GM20431 (cell line): ENCODE data around the gene C3orf18.

Experiments
- in situ Hi-C: fragments of 300-500 bp; cut with MseI, MboI; formaldehyde crosslinking; loops from one replicate; pipeline ENCODE4 v1.15.0; 2020; ENCODE audit warnings: low sequenced_read_pairs; ENCODE audit not compliant: unreplicated experiment

Gene C3orf18

GRCh38 chr3:50567386-50568167, at the start of gene C3orf18:
Gene C3orf18, minus strand, starts transcription at chr3:50567747. Its CDS starts 2,048 bp downstream, at chr3:50565699.
- in situ Hi-C loops: no loop called here

- in situ Hi-C loops: loop anchor here (10.0 kb wide), 2 partner anchors 92 to 758 kb away; no protein-coding TSS in a partner anchor
Observed at GRCh38 chr3:50616770-50617095, 49.2 kb upstream of the C3orf18 start.

GRCh38 chr3:50616003-50616769, 48.6 kb upstream of the C3orf18 start:
- in situ Hi-C loops: loop anchor here (10.0 kb wide), 2 partner anchors 91 to 759 kb away; no protein-coding TSS in a partner anchor

GRCh38 chr3:50615190-50615589, 47.6 kb upstream of the C3orf18 start:
- in situ Hi-C loops: loop anchor here (10.0 kb wide), 2 partner anchors 90 to 760 kb away; no protein-coding TSS in a partner anchor

GRCh38 chr3:50612970-50613846, 45.7 kb upstream of the C3orf18 start:
- in situ Hi-C loops: loop anchor here (10.0 kb wide), 2 partner anchors 88 to 762 kb away; no protein-coding TSS in a partner anchor

DNA sequence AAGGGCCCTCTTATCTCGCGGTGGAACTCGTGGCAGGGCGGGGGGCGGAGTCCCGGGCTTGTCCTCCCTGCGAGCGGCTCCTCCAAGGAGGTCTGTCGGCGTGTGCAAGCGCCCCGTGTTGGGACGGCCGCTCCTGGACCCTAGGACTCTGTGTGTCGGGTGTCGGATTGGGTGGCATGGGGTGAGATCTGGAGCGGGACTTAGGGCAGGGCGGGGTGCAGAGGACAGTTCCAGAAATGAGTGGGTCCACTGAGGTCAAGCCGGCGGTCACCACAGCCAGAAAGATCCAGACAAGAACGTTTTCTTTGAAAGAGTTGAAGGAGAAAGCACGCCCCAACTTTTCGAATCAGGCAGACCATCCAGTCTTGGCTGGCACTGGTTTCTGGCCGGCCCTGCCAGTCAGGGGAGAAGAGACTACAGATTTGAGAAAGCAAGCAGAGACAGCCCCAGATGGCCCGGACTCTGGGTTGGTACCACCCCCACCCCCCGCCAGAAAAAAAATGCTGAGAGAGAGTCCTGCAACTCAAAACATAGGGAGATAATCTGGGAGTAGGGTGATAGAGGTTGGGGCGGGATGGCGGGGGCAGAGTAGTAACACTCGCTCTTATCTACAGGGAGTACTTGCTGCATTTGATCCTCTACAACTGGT, 44.8 kb upstream of the C3orf18 start:
- in situ Hi-C loops: loop anchor here (10.0 kb wide), 2 partner anchors 88 to 762 kb away; no protein-coding TSS in a partner anchor

DNA sequence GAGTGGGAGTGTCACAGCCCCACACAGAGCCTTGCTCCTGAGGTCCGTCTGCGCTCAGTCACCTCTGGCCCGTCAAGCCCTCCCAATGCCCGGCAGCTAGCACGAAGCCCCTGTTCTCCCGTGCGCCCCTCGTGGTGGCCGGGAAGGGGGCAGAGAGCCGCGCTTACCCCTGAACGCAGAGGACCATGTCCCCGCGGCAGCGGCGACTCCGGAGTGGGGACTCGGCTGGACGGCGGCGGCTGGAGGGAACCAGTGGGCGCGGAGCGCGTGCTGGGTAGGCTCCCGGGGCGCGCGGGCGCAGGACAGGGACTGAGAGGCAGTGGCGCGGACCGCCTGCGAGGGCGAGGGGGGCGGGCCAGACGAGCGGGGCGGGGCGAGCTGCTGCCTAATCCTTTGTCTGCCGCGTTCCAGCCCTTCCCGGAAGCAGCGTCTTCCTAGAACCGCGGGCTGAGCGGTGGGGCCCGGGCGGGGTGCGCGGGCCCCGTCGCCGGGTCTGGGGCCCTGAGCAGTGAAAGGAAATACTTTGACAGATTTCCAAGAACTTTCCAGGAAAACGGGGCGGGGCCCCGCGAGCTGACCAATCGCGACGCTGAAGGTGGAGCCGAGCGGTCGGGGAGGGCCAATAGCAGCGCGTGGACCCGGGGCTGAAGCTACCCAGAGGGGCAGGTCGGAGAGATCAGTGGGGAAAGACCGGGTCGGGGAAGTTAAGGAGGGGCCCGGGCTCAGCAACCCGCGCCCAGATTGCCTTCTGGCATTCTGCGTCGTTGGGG, 44.1 kb upstream of the C3orf18 start, which contains the start of gene CISH:
TSS of gene CISH (minus strand) at position 311 of the 770 bp plus-strand sequence. CDS start at position 187, 124 bp downstream.
- in situ Hi-C loops: loop anchor here (10.0 kb wide), 2 partner anchors 87 to 763 kb away; no protein-coding TSS in a partner anchor

- in situ Hi-C loops: loop anchor here (10.0 kb wide), 2 partner anchors 86 to 764 kb away; no protein-coding TSS in a partner anchor
Observed at GRCh38 chr3:50610992-50611463, 43.5 kb upstream of the C3orf18 start.

DNA sequence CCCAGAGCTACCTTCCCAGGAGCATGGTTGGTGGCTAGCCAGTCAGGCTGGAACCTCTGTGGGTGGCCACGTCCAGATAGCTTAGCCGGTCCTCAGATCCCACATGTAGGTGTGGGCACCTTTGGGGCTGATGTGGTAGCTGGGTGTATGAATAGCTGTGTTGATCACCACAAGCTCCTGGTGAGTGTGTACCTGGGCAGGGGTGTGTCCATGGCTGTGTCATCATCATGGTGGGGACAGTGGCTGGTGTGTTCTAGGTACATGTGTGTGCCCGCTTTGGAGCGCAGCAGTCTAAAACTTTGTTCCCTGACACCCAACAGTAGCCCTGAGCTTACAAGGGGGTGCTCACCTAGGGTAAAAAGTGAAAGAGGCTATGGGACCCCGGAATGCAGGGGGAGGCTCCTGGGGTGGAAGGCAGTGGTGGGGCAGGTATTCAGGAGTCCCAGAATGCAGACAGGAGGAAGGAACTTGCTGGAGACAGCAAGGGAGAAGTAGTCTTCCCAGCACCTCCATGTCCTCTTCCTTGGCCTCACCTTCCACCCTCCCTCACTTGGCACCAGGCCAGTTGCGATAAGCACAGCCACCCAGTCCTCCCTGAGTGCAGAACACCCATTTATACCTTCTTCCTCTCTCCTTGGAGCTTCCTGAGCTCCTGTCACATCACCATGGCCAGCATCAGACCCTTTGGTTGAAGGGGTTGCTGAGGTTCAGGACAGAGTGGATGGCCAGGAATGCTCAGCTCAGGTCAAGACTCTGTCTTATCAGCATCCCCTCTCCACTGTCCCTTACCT, 42.8 kb upstream of the C3orf18 start:
- in situ Hi-C loops: loop anchor here (10.0 kb wide), 2 partner anchors 86 to 764 kb away; no protein-coding TSS in a partner anchor

DNA sequence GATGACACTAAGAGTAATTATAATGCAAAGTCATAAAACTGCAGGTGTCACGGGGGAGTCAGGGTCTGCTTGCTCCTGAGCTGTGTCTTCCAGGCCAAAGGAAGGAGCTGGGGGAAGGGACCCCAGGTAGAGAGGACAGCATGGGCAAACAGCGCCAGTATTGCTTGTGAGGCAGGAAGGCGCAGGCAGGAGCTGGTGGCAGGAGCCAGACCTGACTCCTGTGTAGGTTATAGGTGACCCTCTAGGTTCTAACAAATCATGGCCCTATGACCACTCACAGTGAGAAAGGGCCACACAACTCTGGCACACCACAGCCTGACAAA, 42.2 kb upstream of the C3orf18 start:
- in situ Hi-C loops: loop anchor here (10.0 kb wide), 2 partner anchors 85 to 765 kb away; no protein-coding TSS in a partner anchor

- in situ Hi-C loops: no loop called here
Observed at GRCh38 chr3:50609071-50609762, 41.7 kb upstream of the C3orf18 start.

DNA sequence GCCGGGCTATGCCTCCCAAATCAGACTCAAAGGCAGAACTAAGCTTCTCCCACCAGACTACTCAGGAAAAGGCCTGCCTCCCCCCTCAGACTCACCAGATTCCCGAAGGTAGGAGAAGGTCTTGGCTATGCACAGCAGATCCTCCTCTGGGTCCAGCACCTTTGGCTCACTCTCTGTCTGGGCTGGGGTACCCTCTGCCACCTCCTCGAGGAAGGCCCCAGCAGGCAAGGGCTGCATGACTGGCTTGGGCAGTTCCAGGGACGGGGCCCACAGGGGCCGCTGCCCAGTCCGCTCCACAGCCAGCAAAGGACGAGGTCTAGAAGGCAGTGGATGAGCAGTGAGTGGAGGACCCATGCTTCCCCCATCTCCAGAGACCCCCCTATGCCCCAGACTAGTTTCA, 40.7 kb upstream of the C3orf18 start:
- in situ Hi-C loops: no loop called here

DNA sequence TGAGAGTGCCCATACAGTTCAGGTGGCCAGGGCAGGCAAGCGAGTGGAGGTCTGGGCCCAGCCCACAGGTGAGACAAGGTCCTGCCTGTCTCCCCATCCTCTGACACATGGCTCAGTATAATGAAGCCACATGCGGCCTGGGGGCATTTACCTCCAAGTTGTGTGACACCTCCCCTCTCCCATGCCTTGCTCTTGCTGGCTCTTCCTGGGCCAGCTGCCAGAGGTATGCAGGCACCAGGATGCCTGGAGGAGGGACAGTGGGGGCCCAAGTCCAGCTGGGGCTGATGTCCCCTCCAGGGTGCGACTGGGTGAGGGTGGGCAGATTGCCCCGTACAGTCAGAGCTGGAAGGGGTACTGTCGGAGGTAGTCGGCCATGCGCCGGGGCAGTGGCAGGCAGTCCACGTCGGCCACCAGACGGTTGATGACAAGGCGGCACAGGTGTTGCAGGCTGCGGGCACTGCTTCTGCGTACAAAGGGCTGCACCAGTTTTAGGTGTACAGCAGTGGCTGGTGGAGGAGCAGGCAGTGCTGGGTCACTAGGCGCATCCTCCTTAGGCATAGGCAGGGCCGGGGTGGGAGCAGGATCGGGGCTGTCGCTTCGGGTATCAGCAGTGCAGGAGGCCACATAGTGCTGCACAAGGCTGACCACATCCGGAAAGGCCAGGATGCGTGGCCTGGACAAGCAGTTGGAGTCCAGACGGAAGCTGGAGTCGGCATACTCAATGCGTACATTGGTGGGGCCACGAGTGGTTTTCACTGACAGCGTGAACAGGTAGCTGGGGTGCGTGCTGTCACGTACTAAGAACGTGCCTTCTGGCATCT, 39.9 kb upstream of the C3orf18 start:
- in situ Hi-C loops: no loop called here

DNA sequence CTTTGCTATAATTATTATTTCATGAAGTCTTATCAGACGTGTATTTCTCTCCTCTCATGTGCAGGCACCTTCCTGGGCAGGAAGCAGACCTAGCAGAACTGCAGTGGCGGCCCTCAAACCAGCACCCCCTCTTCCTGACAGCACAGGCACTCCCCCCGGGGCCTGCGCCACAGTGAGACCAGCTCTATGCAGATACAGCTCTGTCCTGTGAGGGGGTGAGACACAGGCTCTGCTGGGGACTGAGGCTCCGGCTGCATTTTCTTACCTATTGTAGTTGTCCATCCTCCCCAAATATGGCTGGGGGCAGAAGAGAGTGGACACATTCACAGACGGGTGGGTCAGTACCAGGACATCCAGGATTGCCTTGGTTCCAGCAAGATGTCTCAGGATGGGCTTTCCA, 39.0 kb upstream of the C3orf18 start:
- in situ Hi-C loops: no loop called here

GRCh38 chr3:50605901-50606326, 38.4 kb upstream of the C3orf18 start:
- in situ Hi-C loops: no loop called here
